Measurements from ENCODE around the gene NDUFS5.
"Not testable (repeated sequence)": the region's sequence is repeated elsewhere in the genome, so short reads cannot be mapped to it uniquely, and the experiment has no call there.

NDUFS5 gene

DNA sequence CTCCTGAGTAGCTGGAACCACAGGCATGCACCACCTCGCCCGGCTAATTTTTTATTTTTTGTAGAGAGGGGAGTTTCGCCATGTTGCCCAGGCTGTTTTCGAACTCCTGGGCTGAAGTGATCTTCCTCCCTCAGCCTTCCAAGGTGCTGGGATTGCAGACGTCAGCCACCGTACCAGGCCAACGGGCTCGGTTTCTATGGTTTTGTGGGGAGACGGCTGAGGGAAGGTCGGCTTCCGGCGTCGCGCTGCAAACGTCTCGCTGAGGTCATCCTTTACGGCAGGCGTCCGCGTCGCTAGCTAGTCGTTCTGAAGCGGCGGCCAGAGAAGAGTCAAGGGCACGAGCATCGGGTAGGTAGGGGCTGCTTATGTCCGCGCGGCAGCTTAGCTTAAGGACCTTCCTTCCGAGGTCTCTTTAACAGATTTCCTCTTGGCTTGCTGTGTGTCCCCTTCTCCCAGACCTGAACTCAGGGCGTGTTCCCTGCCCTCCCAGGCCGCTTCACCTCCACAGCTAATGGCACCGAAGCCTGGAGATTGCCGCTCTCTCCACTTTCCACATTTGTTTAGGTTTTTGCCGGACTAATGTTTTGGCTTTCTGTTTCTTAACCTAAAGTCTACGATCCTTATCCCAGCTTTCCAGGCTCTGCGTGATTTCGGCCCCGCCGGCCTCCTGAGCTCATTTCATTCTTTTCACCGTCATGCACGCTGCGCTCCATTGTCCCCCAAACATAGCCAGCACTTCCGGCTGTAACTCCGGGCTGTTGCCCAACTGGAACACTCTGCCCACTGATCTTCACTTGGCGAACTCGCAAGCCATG, at the start of gene NDUFS5:
NDUFS5 (plus strand) TSS at position 300 of the 815 bp plus-strand sequence. CDS start 2,375 bp downstream, outside the sequence.
- peak; percentile 79 for DNase-seq (ENCODE audit: low spot score)

DNA sequence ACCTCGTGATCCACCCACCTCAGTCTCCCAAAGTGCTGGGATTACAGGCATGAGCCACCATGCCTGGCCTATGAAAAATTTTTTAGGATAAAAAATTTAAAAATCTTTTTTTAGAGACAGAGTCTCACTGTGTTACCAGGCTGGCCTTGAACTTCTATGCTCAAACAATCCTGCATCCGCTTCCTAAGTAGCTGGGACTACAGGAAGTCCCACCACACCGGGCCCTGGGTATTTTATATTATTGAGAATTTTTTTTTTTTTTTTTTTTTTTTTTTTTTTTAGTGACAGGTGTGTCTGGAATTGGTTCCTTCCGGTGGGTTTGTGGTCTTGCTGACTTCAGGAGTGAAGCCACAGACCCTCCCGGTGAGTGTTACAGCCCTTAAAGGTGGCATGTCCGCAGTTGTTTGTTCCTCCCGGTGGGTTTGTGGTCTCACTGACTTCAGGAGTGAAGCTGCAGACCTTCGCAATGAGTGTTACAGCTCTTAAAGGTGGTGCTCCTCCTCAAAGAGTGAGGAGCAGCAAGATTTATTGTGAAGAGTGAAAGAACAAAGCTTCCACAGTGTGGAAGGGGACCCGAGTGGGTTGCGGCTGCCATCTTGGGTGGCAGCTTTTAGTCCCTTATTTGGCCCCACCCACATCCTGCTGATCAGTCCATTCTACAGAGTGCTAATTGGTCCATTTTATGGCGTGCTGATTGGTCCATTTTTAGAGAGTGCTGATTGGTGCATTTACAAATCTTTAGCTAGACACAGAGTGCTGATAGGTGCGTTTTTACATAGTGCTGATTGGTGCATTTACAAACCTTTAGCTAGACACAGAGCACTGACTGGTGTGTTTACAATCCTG, 48.5 kb upstream of the NDUFS5 start:
- not testable (repeated sequence) for DNase-seq (ENCODE audit: low spot score)

DNA sequence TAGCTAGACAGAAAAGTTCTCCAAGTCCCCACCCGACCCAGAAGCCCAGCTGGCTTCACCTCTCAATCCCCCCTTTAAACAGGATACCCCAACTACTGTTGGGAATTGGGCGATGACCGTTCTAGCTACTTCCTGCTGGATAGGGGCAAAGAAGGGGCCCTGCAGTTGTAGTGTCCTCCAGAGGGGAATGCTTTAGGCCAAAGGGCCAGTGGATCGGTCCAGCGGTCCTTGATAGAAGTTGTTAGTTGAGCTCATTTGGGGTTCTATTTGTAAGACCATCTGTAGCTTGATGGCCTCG, 48.0 kb upstream of the NDUFS5 start:
- DNase-seq (ENCODE audit: low spot score): not testable (repeated sequence)

DNA sequence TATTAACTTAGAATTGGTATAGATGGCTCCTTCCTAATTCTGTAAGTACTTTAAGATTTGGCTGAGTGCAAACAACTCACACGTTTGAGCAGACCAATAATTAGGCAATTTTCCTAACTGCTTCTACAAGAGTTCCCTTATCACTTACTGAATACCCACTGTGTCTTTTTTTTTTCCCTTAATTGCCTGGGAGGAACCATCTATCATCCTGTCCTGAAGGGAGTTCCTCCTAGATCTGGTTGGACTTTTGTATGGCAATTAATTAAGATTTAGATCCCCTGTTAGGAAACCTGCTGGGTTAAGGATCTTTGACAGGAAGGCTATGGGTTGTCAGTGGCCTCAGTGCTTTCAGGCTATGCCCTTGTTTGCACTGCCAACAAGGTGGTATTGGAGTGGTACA, 46.8 kb upstream of the NDUFS5 start:
- not testable (repeated sequence) for DNase-seq (ENCODE audit: low spot score)

DNA sequence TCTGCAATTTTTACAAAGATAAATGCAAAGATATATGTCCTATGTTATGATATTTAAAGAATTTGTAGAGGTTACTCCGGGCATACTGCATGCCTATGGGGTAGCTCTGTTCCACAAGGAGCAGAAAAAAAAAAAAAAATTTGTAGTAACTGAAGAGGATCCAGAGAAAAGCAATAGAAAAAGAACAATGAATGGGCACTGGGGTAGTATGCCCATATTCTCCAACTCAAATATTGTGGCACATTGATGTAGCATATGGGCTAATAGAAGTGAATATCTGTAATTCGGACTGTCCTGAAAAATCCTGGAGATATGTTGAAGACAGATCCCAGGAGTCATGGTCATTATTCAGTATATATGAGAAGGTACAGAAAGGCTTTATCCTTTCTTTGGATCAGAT, 36.2 kb upstream of the NDUFS5 start:
- no peak for DNase-seq (ENCODE audit: low spot score)

DNA sequence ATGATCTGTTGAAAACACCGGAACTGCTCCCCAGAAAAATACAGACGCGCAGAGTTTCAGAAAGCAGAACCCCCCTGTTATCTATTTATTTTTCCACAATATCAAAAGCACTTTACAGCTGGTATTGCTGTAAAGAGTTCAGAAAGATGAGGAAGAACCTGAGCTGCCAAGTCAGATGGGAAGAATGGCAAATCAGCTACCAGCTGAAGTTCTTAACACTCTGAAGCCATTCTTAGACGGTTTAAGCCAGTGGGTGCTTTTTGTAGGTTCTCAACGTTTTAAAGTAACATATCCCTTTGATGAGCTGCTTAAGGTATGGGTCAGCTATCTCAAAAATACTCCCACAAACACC, 35.8 kb upstream of the NDUFS5 start:
- peak; percentile 20 for DNase-seq (ENCODE audit: low spot score)

DNA sequence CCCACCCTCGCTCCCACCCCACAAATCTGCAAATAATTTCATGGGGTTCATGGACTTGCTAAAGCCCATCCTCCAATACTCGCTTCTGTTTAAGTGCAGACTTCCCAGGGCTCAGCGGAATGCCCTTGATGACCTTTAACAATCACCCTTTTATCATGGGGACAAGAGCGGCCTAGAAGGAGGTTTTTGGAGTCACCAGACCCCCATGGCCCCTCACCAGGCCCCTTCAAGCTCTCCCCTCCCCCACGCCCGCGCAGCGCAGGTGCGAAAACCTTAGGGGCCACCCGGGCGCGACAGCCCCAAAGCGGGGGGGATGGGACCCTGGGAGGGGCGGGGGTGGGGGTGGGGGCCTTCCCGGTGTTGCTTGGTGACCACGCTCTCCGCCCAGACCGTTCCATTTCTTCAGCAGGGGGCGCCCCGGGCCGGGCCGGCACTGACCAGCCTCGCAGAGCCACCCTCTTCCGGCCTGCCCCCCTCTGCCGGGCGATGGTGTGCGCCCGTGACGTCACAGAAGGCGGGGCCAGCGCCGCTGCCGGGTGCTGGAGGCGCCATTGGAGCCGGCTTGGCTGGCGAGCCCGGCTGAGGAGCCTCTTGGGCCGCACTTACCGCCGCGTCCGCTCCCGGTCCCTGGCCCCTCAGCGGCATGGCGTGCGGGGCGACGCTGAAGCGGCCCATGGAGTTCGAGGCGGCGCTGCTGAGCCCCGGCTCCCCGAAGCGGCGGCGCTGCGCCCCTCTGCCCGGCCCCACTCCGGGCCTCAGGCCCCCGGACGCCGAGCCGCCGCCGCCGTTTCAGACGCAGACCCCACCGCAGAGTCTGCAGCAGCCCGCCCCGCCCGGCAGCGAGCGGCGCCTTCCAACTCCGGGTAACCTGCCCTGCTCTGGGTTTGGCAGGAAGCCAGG, 35.2 kb upstream of the NDUFS5 start, which contains the start of gene AKIRIN1:
AKIRIN1 (plus strand) TSS at position 539 of the 900 bp plus-strand sequence; CDS start at position 644, 105 bp downstream.
- DNase-seq (ENCODE audit: low spot score): peak; percentile 96

DNA sequence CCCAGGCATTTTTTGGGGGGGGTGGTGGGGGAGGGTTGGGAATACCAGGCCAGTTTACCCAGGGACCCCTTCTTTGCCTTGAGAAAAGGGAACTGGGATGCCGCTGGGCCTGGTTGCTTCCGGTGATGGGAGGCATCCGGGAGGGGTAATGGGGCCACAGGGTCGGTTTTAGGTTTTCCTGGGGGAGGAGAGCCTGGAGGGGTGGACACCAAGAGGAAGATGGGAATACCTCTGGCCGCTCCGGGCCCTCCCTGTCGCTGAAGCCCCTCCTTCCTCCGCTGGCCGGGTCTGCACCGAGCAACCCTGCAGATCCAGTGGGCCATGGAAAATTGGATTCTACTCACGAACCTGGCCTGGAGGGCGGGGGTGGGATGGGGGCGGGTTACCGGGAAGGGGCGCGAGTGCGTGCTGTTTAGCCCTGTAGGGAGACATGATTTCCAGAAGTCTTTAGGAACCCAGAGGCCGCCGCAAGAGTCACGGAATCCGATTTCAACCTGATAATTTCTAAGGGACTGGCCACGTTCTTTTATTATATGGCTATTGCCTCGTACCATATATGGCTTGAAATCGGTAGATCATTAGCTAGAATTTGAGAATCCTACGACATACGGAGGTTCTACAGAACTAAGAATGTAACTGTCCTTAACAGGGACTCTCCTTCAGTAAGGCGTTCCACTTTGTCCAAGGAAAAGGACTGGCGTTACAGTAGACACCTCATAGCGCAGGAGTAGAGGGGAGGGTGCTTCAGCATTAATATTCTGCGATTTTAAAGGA, 34.3 kb upstream of the NDUFS5 start:
- DNase-seq (ENCODE audit: low spot score): peak; percentile 55

DNA sequence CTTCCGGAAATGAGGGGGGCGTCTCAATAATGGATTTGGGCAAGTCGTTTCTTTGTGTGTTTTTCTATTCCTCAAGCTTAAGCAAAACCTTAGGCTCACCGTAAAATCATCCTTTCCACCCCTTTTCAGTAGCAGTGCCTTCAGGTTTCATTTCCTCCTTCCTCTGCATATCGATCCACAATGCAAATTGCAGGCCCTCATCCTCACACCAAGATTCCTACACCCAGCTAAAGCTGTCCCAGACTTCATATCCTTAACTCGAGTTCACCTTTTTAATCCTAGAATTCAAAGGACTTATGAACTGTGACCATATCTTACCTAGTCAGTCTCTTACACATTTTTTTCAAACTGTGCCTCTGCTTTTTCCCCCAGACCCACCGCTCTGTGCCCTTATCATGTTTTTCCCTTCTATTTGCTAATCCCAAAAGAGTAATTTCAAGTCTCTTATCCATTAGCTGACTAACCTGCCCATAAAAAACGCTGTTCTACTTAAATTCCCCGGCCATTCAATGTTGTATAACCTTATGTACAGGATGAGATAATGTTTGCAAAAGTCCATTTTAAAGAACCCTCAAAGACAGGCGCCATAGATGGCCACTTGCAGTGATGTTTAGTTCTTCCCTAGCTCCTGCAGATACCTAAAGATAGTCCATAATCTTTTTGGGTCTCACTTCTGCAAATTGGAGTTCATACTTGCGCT, 33.6 kb upstream of the NDUFS5 start:
- no peak for DNase-seq (ENCODE audit: low spot score)

DNA sequence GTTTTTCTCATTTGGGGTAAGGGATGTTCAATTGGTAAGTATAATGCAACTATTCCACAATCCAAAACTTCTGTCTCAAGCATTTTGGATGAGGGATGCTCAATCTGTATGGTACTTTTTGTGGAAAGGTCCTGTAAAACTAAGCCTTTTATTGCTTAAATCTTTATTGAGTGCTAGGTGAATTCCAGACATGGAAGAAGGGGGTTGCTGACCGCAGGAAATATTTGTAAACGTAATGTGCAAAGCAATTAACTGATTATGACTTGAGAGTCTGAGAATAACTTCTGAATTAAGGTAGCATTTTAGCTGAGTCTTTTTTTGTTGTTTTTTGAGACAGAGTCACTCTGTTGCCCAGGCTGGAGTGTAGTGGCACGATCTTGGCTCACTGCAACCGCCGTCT, 32.0 kb upstream of the NDUFS5 start:
- no peak for DNase-seq (ENCODE audit: low spot score)

DNA sequence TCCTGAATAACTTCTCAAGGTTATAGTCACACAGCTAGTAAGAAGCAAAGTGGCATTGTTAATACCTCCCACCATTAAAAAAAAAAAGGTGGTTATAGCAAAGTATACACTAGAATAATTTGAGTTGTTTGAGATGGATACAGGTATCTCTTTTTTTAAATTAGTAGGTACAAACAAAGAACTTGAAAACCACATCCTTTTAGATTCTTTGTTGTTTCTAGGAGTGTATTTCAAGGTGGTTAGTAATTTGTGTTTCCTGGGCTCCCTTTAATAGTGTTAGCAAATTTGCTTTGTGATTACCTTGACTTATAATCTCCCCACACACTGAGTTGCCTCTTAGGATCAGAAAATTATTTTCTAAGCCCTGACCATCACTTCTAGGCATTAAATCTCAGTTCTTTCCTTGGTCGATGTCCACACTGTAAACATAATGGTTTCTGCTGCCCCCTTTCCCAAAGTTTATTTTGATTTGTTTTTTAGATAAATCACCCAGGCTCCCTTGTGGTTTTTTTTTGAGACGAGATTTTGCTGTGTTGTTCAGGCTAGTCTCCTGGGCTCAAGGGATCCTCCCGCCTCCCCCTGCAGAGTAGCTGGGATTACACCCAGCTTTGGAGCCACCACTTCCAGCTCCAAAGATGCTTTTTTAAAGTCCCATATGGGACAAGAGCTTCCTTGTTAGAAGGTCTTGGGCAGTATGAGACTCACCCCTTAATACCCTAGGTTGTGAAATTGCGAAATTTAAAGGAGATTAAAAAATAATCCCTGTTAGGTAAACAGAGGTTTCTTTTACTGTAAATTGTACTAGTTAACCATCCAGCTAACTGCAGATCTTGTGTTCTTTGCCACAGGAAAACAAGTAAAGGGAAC, 28.9 kb upstream of the NDUFS5 start:
- DNase-seq (ENCODE audit: low spot score): no peak

DNA sequence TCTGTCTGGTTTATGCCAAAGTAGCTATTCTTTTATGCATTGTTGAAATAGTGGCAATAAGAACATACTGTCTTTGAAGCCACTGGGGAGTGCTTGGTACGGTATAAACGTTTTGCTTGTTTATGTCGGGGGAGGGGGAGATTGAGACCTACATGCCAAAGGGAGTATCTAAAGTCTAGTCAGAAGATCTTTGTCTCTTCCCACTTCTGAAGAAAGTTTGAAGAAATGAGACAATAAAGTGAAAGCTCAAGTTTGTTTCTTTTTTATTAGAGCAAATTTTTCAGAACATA, 28.3 kb upstream of the NDUFS5 start:
- DNase-seq (ENCODE audit: low spot score): no peak

DNA sequence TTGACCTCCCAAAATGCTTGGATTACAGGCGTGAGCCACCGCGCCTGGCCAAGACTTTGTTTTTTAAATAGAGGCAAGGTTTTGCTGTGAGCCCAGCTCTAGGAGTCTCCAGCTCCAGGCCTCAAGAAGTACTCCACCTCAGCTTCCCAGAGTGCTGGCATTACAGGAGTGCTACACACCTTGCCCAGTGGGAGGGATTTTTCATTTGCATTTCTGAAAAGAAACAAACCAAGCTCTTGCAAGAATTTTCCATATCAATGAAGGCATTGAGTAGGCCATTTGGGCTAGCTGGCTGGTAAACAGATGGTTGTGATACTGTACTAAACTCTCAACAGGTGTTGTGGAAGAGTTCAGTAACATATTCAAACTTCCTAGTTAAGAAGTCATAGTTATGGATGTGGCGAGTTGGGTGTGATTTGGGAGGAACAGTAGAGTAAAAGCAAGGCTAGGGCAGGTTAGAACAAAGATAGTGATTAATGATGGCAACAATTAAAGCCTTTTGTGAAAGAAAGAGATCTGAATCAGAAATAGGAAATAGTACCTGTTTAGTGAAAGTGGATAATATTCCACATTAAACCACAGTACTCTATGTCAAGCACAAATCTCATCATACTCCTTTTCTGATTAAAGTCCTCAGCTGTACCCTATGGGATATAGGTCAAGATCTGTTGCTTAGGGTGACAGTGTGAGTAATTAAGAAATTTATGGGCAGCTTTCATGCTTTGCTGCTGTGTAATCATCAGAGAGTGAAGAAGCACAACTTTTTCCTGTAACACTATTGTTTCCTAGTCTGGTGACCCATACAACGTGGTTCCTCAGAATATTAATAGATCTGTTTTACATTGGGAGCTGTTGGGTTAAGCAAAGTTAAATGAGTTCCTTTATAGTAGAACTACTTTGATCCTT, 24.4 kb upstream of the NDUFS5 start:
- no peak for DNase-seq (ENCODE audit: low spot score)

DNA sequence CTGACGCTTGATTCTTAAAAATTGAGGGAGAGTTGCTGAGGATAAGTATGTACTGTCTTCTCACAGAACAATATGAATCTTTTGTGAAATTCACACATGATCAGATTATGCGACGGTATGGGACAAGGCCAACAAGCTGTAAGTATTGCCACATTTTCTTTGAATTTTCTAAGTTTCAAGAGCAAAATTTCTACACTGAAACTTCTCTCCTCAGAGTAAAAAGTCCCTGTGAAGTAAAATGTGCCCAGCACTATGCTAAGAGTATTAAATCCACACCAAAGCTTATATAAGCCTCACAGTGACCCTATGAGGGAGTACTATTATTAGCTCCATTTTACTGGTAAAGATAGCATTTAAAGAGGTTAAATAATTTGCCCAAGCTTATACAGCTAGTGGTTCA, 22.9 kb upstream of the NDUFS5 start:
- no peak for DNase-seq (ENCODE audit: low spot score)

DNA sequence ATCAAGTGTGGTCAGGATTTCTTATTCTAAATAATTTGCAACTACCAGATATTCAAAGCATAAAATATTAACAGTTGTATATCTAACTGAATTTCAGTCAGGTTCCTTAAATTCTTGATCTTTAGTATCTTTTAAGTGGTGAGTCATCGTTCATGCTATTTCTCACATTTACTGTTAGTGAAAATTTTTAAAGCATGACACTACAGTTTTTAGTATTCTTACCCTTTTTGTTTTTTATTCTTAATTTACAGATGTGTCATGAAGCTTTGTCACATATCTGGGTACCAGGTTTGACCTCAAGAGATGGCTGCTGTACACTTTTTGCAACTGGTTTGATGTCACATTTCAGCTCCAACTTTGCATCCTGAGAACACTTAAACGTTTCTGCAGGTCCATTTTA, 22.4 kb upstream of the NDUFS5 start:
- DNase-seq (ENCODE audit: low spot score): no peak

DNA sequence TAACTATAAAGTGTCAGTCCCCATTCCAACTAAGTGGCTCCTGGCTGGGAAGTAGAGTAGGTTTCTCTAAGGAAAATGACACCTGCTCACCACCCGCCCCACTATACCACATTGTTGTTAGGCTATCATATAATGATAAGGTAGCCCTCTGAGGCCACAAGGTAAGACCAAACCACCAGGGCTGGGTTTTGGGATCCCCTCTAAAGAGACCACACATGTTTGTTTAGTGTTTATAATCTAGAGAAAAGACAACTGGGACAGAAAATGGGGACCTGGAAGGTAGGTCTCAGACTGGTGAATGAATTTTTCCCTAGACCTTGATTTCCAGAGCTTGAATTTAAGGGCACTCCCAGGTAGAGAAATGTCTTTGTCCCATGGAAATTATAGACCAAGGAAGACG, 19.9 kb upstream of the NDUFS5 start:
- no peak for DNase-seq (ENCODE audit: low spot score)

DNA sequence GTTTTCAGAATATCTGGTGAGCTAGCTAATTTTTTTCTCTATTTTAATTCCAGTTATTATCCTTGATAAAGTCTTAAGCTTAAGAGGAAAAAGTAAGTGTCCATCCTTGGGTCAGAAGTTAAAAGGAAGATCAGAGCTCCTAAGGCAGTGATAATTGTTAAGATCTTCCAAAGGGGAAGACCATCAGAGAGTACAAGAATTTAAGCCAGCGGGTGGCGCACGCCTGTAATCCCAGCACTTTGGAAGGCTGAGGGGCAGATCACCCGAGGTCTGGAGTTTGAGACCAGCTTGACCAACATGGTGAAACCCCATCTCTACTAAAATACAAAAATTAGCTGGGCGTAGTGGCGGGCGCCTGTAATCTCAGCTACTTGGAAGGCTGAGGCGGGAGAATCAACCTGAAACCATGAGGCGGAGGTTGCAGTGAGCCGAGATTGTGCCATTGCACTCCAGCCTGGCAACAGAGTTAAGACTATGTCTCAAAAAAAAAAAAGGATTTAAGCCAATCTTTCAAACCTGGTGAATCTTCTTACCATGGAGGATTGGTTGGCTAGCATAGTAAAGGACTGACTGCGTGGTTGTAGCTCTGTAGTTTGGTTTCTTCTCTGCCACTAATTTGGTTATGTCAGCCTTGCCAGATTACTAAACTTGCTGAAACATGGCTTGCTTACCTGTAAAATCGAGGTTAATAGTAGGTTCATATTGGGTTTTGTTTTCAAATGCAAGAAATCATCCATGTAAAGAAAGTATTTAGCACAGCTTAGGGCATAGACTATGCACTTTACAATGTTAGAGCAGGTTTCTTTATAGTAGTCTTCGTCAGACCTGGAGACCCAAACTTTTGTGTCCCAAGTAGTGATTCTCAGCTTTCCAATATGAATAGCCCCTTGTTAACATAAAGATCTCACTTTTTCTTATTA, 19.2 kb upstream of the NDUFS5 start:
- no peak for DNase-seq (ENCODE audit: low spot score)

DNA sequence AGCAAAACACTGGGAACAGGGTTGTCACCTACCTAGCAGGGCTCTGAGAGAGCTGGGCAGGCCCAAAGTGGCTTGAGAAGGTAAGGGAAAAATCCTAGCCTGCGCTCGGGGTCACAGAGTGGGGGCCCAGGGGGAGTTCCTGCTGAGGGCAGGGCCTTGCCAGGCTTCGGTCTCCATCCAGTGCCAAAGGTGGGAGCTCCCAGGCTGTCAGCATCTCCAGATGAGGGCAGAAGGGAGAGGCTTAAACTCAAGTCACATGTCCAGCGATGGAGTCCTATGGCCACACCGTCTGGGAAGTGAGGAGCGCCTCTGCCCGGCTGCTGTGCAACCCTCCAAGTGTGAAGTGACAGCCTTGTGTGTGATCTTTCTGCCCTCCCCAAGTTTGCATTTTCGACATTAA, 11.2 kb upstream of the NDUFS5 start:
- DNase-seq (ENCODE audit: low spot score): not testable (repeated sequence)

Measured in hepatic stellate cell (primary cell).